8988T (cell line): ENCODE data around the gene HSF2BP.
"Not testable (repeated sequence)": the region's sequence is repeated elsewhere in the genome, so short reads cannot be mapped to it uniquely, and the experiment has no call there.

Experiments
- DNase-seq: peaks from one replicate; pipeline ENCODE4 v3.0.0; 2011

HSF2BP gene

GRCh38 chr21:43659136-43660000, at the start of gene HSF2BP, which contains the start of gene RRP1B:
HSF2BP (minus strand) TSS chr21:43659488; CDS start chr21:43658096, 1,392 bp downstream.
RRP1B (plus strand) TSS chr21:43659560; CDS start chr21:43659665, 105 bp downstream.
- DNase-seq: peak; percentile 84

GRCh38 chr21:43708745-43709381, 49.6 kb upstream of the HSF2BP start:
- DNase-seq: no peak

GRCh38 chr21:43707462-43707861, 48.2 kb upstream of the HSF2BP start:
- no peak for DNase-seq

- no peak for DNase-seq
Measured at GRCh38 chr21:43703035-43703880, 44.0 kb upstream of the HSF2BP start.

GRCh38 chr21:43702785-43703034, 43.4 kb upstream of the HSF2BP start:
- DNase-seq: no peak

- no peak for DNase-seq
Measured at GRCh38 chr21:43701936-43702784, 42.9 kb upstream of the HSF2BP start.

GRCh38 chr21:43699933-43700599, 40.8 kb upstream of the HSF2BP start:
- no peak for DNase-seq

GRCh38 chr21:43699492-43699777, 40.1 kb upstream of the HSF2BP start:
- DNase-seq: not testable (repeated sequence)

GRCh38 chr21:43697758-43698643, 38.7 kb upstream of the HSF2BP start:
- DNase-seq: no peak

GRCh38 chr21:43696214-43696613, 36.9 kb upstream of the HSF2BP start:
- no peak for DNase-seq

- no peak for DNase-seq
Measured at GRCh38 chr21:43694437-43695079, 35.3 kb upstream of the HSF2BP start.

- DNase-seq: no peak
Measured at GRCh38 chr21:43693981-43694380, 34.7 kb upstream of the HSF2BP start.

GRCh38 chr21:43692949-43693348, 33.7 kb upstream of the HSF2BP start:
- DNase-seq: no peak

- DNase-seq: no peak
Measured at GRCh38 chr21:43691801-43692200, 32.5 kb upstream of the HSF2BP start.

GRCh38 chr21:43691086-43691795, 32.0 kb upstream of the HSF2BP start:
- no peak for DNase-seq

GRCh38 chr21:43690346-43690745, 31.1 kb upstream of the HSF2BP start:
- DNase-seq: no peak

GRCh38 chr21:43689556-43690337, 30.5 kb upstream of the HSF2BP start:
- no peak for DNase-seq

- no peak for DNase-seq
Measured at GRCh38 chr21:43688906-43689305, 29.6 kb upstream of the HSF2BP start.
